Stomach (tissue), 9 donors: ENCODE data around the gene PPP2R2B. TPM values are rescaled to one million over a fixed set of nuclear protein-coding genes. Genes with fewer than 3 reads are reported as not detected.

Experiments used
- DNase-seq, 2 donors: peaks; one replicate each; pipeline versions ENCODE4 v3.0.0 to v3.0.0-alpha.2; 2013 to 2019
- H3K27ac ChIP-seq, 5 donors: fragments of 200-600 bp in 4 of 5; sonication (generic) in 4 of 5; one replicate each; pipeline ENCODE4 v1.5.1; 2013 to 2019; ENCODE audit warnings: mild to moderate bottlenecking in 1 of 5, moderate library complexity in 1 of 5
- H3K27me3 ChIP-seq, 3 donors: fragments of 200-600 bp; sonication (generic); one replicate each; pipeline ENCODE4 v1.5.1; 2017 to 2019; ENCODE audit warnings: mixed run types in 1 of 3
- H3K36me3 ChIP-seq, 4 donors: fragments of 200-600 bp; sonication (generic); 1 replicate in 3 of 4; 2 replicates in 1 of 4; pipeline ENCODE4 v1.5.1; 2016 to 2019
- H3K4me1 ChIP-seq, 4 donors: fragments of 200-600 bp; sonication (generic); one replicate each; pipeline ENCODE4 v1.5.1; 2016 to 2019
- H3K4me3 ChIP-seq, 4 donors: fragments of 200-600 bp; sonication (generic) in 3 of 4; one replicate each; pipeline ENCODE4 v1.5.1; 2016 to 2019; ENCODE audit warnings: mild to moderate bottlenecking in 1 of 4
- H3K9me3 ChIP-seq, 4 donors: fragments of 200-600 bp; sonication (generic); one replicate each; pipeline ENCODE4 v1.5.1; 2016 to 2019
- EP300 ChIP-seq: sonication (generic); formaldehyde crosslinking; IDR thresholded peaks from one replicate; pipeline ENCODE4 v1.6.1; 2017; ENCODE audit warnings: antibody characterized with exemption
- POLR2A ChIP-seq, 4 donors: fragments of 450-650 bp; IDR thresholded peaks; one replicate each; pipeline ENCODE4 v1.6.1; 2016; ENCODE audit warnings: antibody characterized with exemption in 4 of 4, control low read depth in 2 of 4, mild to moderate bottlenecking in 1 of 4, moderate library complexity in 1 of 4
- POLR2AphosphoS5 ChIP-seq, 3 donors: sonication (generic); formaldehyde crosslinking; IDR thresholded peaks; one replicate each; pipeline ENCODE4 v1.6.1; 2016; ENCODE audit warnings: antibody characterized with exemption in 3 of 3
- WGBS, 5 donors: extraction: QIAGEN DNeasy Blood & Tissue Kit in 3 of 5; methylation state at CpG; one replicate each; pipeline versions ENCODE4 v1.1.5 to v1.1.7; 2013 to 2018; 5-methylcytosine and 5-hydroxymethylcytosine counted together
- intact Hi-C: fragments of 100-400 bp; cut with DNase I; formaldehyde crosslinking; loops from one replicate; pipeline ENCODE4 v1.15.1; 2023; ENCODE audit warnings: low total_unique reads
- polyA plus RNA-seq, 3 donors: library from polyadenylated mRNA; stranded (reverse); fragments of 200-250 nt; gene quantifications; one replicate each; pipeline ENCODE4 v1.2.3, GENCODE V29; 2013
- total RNA-seq, 5 donors: library from RNA; depleted of rRNA; stranded (reverse); fragments of >200 nt; gene quantifications; one replicate each; pipeline versions ENCODE4 v1.1.0 to v1.2.3, GENCODE V29; 2014 to 2016
- TF ChIP-seq, protein P1 (sequence below), 7 experiments: fragments of 450-650 bp in 4 of 7; fragments of 200-600 bp in 3 of 7; sonication (generic) in 3 of 7; IDR thresholded peaks; one replicate each; pipeline ENCODE4 v1.5.1; 2016 to 2019; ENCODE audit warnings: antibody characterized with exemption in 7 of 7, control low read depth in 2 of 7, mild to moderate bottlenecking in 1 of 7
- donor health status: healthy with polysubstance abuse.
- donor health status: Bipolar disorder and iron deficiency.
- donor health status: healthy.

PPP2R2B gene
- total and polyA plus RNA-seq, 8 donors, result under 0.01 to 4.6 (median 0.75) TPM; not detected in 1

DNA sequence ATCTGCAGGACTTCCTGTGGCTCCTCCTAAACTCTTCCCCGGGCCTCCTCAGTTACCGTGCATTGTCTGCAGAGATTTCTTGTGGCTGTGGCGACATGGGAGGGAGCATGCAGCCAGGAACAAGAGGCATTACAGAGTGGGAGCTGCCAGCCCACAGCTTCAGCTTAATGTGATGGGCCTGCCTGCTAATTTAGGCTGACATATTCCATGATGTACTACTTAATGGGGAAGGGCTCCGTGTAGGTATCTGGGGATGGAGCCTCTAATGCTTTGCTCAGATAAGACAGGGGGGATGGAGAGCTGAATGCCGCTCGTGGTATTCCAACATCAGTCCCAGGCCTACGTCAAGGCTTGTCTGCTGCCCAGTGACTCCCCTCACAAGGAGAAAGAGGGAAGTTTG is 225.0 kb downstream of the PPP2R2B start:
- 75 to 82% (median 80%) methylated on average over 7 of the region's 7 CpGs for WGBS, 5 donors
- Histone ChIP-seq H3K4me3 (no peak overlapping the region), H3K27ac (no peak overlapping the region), H3K27me3 (no peaks in the 10 kb centered on the region), H3K36me3 (no peaks in the 10 kb centered on the region), H3K4me1 (no peaks in the 10 kb centered on the region), H3K9me3 (no peaks in the 10 kb centered on the region)
- TF ChIP-seq EP300 (no peak), POLR2A (IDR thresholded peaks at IDR 0.05) (no peak), POLR2AphosphoS5 (IDR thresholded peaks at IDR 0.05) (no peak)
- TF ChIP-seq, protein P1, sequence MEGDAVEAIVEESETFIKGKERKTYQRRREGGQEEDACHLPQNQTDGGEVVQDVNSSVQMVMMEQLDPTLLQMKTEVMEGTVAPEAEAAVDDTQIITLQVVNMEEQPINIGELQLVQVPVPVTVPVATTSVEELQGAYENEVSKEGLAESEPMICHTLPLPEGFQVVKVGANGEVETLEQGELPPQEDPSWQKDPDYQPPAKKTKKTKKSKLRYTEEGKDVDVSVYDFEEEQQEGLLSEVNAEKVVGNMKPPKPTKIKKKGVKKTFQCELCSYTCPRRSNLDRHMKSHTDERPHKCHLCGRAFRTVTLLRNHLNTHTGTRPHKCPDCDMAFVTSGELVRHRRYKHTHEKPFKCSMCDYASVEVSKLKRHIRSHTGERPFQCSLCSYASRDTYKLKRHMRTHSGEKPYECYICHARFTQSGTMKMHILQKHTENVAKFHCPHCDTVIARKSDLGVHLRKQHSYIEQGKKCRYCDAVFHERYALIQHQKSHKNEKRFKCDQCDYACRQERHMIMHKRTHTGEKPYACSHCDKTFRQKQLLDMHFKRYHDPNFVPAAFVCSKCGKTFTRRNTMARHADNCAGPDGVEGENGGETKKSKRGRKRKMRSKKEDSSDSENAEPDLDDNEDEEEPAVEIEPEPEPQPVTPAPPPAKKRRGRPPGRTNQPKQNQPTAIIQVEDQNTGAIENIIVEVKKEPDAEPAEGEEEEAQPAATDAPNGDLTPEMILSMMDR (IDR thresholded peaks at IDR 0.05), result no peak
- intact Hi-C loops, result no loop called here
- DNase-seq, result peak in 1 of 2 donors; percentile 25

DNA sequence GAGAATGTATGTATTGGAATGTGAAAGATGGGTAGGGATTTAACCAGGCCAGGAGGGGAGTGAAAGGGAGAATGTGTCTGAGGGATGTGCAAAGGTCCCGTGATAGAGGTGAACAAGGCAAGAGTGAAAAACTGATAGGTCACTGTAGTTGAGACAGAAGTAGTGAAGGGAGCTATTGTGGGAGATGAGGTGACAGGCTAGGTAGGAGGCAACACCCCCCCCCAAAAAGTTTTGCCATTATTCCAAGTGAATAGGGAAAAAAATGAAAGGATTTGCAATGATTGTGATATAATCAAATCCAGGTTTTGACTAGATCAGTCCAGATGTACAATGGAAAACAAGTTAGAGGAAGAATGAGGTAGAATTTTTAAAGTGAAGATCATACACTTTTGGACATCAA is 226.0 kb downstream of the PPP2R2B start:
- WGBS, 5 donors, result 78 to 93% (median 85%) methylated on average over 1 of the region's 1 CpG
- DNase-seq, result no peak

GRCh38 chr5:146647656-146648199 is 230.8 kb downstream of the PPP2R2B start:
- Histone ChIP-seq H3K9me3 (no peaks in the 10 kb centered on the region), H3K36me3 (no peaks in the 10 kb centered on the region), H3K4me3 (no peak overlapping the region), H3K4me1 (no peaks in the 10 kb centered on the region), H3K27ac (no peak overlapping the region), H3K27me3 (no peaks in the 10 kb centered on the region)
- 42 to 57% (median 55%) methylated on average over 3 of the region's 3 CpGs for WGBS, 5 donors
- intact Hi-C loops, result no loop called here
- DNase-seq, result peak in 1 of 2 donors; percentile 49
- TF ChIP-seq, protein P1 (IDR thresholded peaks at IDR 0.05), result no peak
- TF ChIP-seq EP300, result no peak
- TF ChIP-seq POLR2A (IDR thresholded peaks at IDR 0.05), result no peak
- no peak for TF ChIP-seq POLR2AphosphoS5 (IDR thresholded peaks at IDR 0.05)

More for the DNA sequence above, 226.0 kb downstream of the PPP2R2B start:
- Histone ChIP-seq H3K4me1 (no peaks in the 10 kb centered on the region), H3K36me3 (no peaks in the 10 kb centered on the region), H3K27me3 (no peaks in the 10 kb centered on the region), H3K9me3 (no peaks in the 10 kb centered on the region), H3K4me3 (no peak overlapping the region), H3K27ac (no peak overlapping the region)
- TF ChIP-seq, protein P1 (IDR thresholded peaks at IDR 0.05), result no peak
- TF ChIP-seq EP300 (no peak), POLR2A (IDR thresholded peaks at IDR 0.05) (no peak), POLR2AphosphoS5 (IDR thresholded peaks at IDR 0.05) (no peak)
- intact Hi-C loops, result no loop called here

DNA sequence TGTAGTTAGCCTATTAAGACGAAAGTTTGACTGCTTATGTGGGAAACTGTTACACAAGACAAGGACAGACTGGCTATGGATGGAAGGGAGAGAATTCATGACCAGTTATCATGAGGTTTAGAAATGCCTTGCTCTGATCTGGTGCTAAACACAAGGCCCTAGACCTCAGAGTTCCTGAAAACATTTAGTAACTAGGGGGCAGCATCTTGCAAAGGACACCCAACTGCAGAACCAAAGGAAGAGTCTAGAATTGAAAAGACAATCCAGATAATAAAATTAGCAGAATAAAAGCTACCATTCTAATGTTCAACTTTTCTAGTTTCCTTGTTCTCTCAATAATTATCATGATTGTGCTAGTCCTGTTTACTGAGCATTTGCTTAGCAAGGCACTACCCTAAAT is 232.1 kb downstream of the PPP2R2B start:
- H3K27me3 ChIP-seq, result no peaks in the 10 kb centered on the region
- no peak overlapping the region for H3K4me3 ChIP-seq
- no peaks in the 10 kb centered on the region for H3K4me1 ChIP-seq
- no peak overlapping the region for H3K27ac ChIP-seq
- no peaks in the 10 kb centered on the region for H3K9me3 ChIP-seq
- no peak for DNase-seq
- intact Hi-C loops, result no loop called here
- WGBS, 5 donors, result 75 to 88% (median 81%) methylated on average over 1 of the region's 1 CpG
- TF ChIP-seq, protein P1 (IDR thresholded peaks at IDR 0.05), result no peak
- no peak for TF ChIP-seq POLR2AphosphoS5 (IDR thresholded peaks at IDR 0.05)
- TF ChIP-seq EP300, result no peak
- TF ChIP-seq POLR2A (IDR thresholded peaks at IDR 0.05), result no peak
- H3K36me3 ChIP-seq, result no peaks in the 10 kb centered on the region
